Suprapubic skin (tissue), 3 donors: ENCODE measurements around the gene WNT2B.

Experiments
- CTCF ChIP-seq, 2 donors: fragments of 200-600 bp in 1 of 2; fragments of 450-650 bp in 1 of 2; sonication (generic) in 1 of 2; IDR thresholded peaks; one replicate each; pipeline ENCODE4 v1.5.1; 2016 to 2019; ENCODE audit warnings: antibody characterized with exemption in 2 of 2, mild to moderate bottlenecking in 1 of 2, moderate library complexity in 1 of 2
- POLR2A ChIP-seq, 2 donors: fragments of 450-650 bp; IDR thresholded peaks; one replicate each; pipeline ENCODE4 v1.6.1; 2017; ENCODE audit warnings: antibody characterized with exemption in 2 of 2, mild to moderate bottlenecking in 2 of 2, moderate library complexity in 2 of 2

DNA sequence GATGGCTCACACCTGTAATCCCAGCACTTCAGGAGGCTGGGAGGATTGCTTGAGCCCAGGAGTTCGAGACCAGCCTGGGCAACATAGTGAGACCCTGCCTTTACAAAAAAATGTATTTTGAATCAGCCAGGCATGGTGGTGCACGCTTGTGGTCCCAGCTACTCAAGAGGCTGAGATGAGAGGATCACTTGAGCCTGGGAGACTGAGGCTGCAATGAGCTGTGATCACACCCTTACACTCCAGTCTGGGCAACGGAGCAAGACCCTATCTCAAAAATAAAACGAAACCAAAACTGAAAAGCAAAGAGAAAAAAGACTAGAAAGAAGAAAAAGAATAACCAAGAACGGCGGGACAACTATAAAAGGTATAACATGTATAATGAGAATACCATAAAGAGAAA, 15.4 kb upstream of the WNT2B start:
- TF ChIP-seq CTCF (IDR thresholded peaks at IDR 0.05) = no peak
- TF ChIP-seq POLR2A (IDR thresholded peaks at IDR 0.05) = no peak
